ENCODE data around the gene CRTAP. TPM values are rescaled to one million over a fixed set of nuclear protein-coding genes. Genes with fewer than 3 reads are reported as not detected.

CRTAP gene
- total RNA-seq, 1 donor from 2014 or later, result 127 TPM

DNA sequence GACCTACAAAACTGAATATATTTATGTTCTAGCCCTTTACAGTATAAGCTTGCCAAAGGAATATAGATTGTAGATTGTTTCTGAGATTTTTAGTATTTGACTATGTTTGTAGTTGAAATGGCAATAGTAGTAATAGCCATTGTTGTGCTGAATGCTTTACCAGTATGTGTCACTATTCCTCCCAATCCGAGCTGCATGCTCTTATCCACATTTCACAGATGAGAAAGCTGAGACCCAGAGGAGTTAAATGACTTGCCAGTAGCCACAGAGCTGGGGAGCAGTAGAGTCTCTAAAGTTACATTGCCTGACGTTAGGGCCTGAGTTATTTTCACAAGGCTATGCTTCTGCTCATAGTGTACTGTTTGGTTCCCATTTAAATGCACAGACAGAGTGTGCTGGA, 13.6 kb upstream of the CRTAP start:
- peaks cover 13% of the 10 kb centered on the region for H3K4me1 Mint-ChIP-seq
- Histone ChIP-seq H3K4me1 (peaks cover 10% of the 10 kb centered on the region), H3K27ac (no peak overlapping the region), H3K79me2 (ENCODE audit: low read depth) (peaks cover 13% of the 10 kb centered on the region), H2AFZ (replicated peaks) (no peak overlapping the region), H3K36me3 (no peaks in the 10 kb centered on the region), H3K9me3 (ENCODE audit: low read depth) (no peaks in the 10 kb centered on the region), H4K20me1 (ENCODE audit: low read depth) (peaks cover 3% of the 10 kb centered on the region), H3K27me3 (no peaks in the 10 kb centered on the region), H3K4me2 (no peak overlapping the region), H3K4me3 (no peak overlapping the region), H3K9ac (no peak overlapping the region), H3F3A (ENCODE audit: low read depth) (peaks cover 7% of the 10 kb centered on the region)
- peaks cover 11% of the 10 kb centered on the region for H3K27me3 Mint-ChIP-seq (ENCODE audit: insufficient read depth, low read depth)
- H3K4me3 Mint-ChIP-seq, result no peak overlapping the region
- H3K9me3 Mint-ChIP-seq, result no peaks in the 10 kb centered on the region
- peaks cover 2% of the 10 kb centered on the region for H3K36me3 Mint-ChIP-seq
- H3K27ac Mint-ChIP-seq, result no peak overlapping the region
- no peak for DNase-seq (ENCODE audit: low spot score)
- TF ChIP-seq EZH2 (IDR thresholded peaks at IDR 0.05) (no peak), EZH2phosphoT487 (IDR thresholded peaks at IDR 0.05) (no peak)
- TF ChIP-seq, protein P1, sequence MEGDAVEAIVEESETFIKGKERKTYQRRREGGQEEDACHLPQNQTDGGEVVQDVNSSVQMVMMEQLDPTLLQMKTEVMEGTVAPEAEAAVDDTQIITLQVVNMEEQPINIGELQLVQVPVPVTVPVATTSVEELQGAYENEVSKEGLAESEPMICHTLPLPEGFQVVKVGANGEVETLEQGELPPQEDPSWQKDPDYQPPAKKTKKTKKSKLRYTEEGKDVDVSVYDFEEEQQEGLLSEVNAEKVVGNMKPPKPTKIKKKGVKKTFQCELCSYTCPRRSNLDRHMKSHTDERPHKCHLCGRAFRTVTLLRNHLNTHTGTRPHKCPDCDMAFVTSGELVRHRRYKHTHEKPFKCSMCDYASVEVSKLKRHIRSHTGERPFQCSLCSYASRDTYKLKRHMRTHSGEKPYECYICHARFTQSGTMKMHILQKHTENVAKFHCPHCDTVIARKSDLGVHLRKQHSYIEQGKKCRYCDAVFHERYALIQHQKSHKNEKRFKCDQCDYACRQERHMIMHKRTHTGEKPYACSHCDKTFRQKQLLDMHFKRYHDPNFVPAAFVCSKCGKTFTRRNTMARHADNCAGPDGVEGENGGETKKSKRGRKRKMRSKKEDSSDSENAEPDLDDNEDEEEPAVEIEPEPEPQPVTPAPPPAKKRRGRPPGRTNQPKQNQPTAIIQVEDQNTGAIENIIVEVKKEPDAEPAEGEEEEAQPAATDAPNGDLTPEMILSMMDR (IDR thresholded peaks at IDR 0.05), result no peak

DNA sequence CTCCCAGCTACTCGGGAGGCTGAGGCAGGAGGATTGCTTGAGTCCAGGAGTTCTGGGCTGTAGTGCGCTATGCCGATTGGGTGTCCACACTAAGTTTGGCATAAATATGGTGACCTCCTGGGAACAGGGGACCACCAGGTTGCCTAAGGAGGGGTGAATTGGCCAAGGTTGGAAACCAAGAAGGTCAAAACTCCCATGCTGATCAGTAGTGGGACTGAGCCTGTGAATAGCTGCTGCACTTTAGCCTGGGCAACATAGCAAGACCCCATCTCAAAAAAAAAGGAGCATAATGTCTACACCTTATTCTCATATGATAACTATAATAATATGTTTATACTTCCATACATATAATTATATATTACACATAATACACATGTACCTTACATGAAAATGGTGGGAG, 10.8 kb upstream of the CRTAP start:
- no peak overlapping the region for H3K4me3 ChIP-seq
- no peaks in the 10 kb centered on the region for H3F3A ChIP-seq (ENCODE audit: low read depth)
- peaks cover 11% of the 10 kb centered on the region for H3K27me3 Mint-ChIP-seq (ENCODE audit: insufficient read depth, low read depth)
- no peaks in the 10 kb centered on the region for H3K9me3 Mint-ChIP-seq
- H3K27me3 ChIP-seq, result no peaks in the 10 kb centered on the region
- H3K9me3 ChIP-seq (ENCODE audit: low read depth), result no peaks in the 10 kb centered on the region
- H3K36me3 Mint-ChIP-seq, result no peaks in the 10 kb centered on the region
- no peak overlapping the region for H2AFZ ChIP-seq (replicated peaks)
- H3K4me1 ChIP-seq, result no peaks in the 10 kb centered on the region
- H4K20me1 ChIP-seq (ENCODE audit: low read depth), result no peaks in the 10 kb centered on the region
- no peaks in the 10 kb centered on the region for H3K36me3 ChIP-seq
- H3K27ac ChIP-seq, result no peak overlapping the region
- no peak overlapping the region for H3K27ac Mint-ChIP-seq
- TF ChIP-seq EZH2 (IDR thresholded peaks at IDR 0.05) (no peak), EZH2phosphoT487 (IDR thresholded peaks at IDR 0.05) (no peak)
- TF ChIP-seq, protein P1 (IDR thresholded peaks at IDR 0.05), result no peak
- H3K4me2 ChIP-seq, result no peak overlapping the region
- H3K79me2 ChIP-seq (ENCODE audit: low read depth), result no peaks in the 10 kb centered on the region
- no peak overlapping the region for H3K4me3 Mint-ChIP-seq
- H3K4me1 Mint-ChIP-seq, result no peaks in the 10 kb centered on the region
- DNase-seq (ENCODE audit: low spot score), result no peak
- H3K9ac ChIP-seq, result no peak overlapping the region

DNA sequence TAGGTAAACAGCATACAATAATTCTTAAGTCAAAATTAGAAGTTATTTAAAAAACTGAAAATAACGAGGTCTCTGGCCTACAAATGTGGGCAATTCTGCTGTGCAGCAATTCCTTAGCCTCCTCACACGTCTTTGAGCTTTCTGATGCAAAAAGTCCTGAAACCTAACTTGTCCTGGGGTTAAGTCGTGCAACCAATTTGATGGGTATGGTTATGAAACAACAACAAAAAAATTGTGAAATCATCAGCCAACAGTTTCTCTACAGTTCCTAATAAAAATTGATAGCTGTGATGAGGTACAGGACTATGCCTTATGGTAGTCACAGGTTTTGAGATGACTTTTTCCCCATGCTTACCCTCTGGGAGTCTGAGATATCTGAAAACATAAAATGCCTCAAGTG, 10.3 kb upstream of the CRTAP start:
- Histone ChIP-seq H3K4me2 (no peak overlapping the region), H3K9me3 (ENCODE audit: low read depth) (no peaks in the 10 kb centered on the region), H3K27ac (no peak overlapping the region), H3K27me3 (no peaks in the 10 kb centered on the region), H3K79me2 (ENCODE audit: low read depth) (no peaks in the 10 kb centered on the region), H3K9ac (no peak overlapping the region), H4K20me1 (ENCODE audit: low read depth) (no peaks in the 10 kb centered on the region), H2AFZ (replicated peaks) (no peak overlapping the region), H3F3A (ENCODE audit: low read depth) (no peaks in the 10 kb centered on the region), H3K36me3 (no peaks in the 10 kb centered on the region), H3K4me3 (no peak overlapping the region), H3K4me1 (no peaks in the 10 kb centered on the region)
- peaks cover 11% of the 10 kb centered on the region for H3K27me3 Mint-ChIP-seq (ENCODE audit: insufficient read depth, low read depth)
- H3K9me3 Mint-ChIP-seq, result no peaks in the 10 kb centered on the region
- H3K4me3 Mint-ChIP-seq, result no peak overlapping the region
- no peak for TF ChIP-seq EZH2phosphoT487 (IDR thresholded peaks at IDR 0.05)
- no peaks in the 10 kb centered on the region for H3K4me1 Mint-ChIP-seq
- no peaks in the 10 kb centered on the region for H3K36me3 Mint-ChIP-seq
- DNase-seq (ENCODE audit: low spot score), result no peak
- no peak overlapping the region for H3K27ac Mint-ChIP-seq

DNA sequence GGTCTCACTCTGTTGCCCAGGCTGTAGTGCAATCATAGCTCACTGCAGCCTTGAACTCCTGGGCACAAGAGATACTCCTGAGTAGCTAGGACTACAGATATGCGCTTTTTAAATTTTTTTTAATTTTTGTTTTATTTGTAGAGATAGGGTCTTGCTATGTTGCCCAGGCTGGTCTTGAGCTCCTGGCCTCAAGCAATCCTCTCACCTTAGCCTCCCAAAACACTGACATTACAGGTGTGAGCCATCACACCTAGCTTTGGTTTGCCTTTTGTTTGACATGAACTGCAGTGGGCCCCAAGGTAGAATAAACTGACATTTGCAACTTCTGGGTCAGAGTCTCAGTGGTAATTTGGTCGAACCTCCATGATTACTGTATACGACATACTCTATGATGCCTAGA, 9.0 kb upstream of the CRTAP start:
- no peak for TF ChIP-seq EZH2phosphoT487 (IDR thresholded peaks at IDR 0.05)
- TF ChIP-seq, protein P1 (IDR thresholded peaks at IDR 0.05), result no peak
- H3K9me3 ChIP-seq (ENCODE audit: low read depth), result no peaks in the 10 kb centered on the region
- Mint-ChIP-seq H3K27me3 (ENCODE audit: insufficient read depth, low read depth) (peaks cover 11% of the 10 kb centered on the region), H3K36me3 (no peaks in the 10 kb centered on the region), H3K9me3 (no peaks in the 10 kb centered on the region), H3K4me1 (no peaks in the 10 kb centered on the region), H3K4me3 (no peak overlapping the region), H3K27ac (no peak overlapping the region)
- H3K4me1 ChIP-seq, result no peaks in the 10 kb centered on the region
- no peak overlapping the region for H3K4me2 ChIP-seq
- H3K27ac ChIP-seq, result no peak overlapping the region
- no peaks in the 10 kb centered on the region for H3K36me3 ChIP-seq
- H2AFZ ChIP-seq (replicated peaks), result no peak overlapping the region
- no peaks in the 10 kb centered on the region for H3K27me3 ChIP-seq
- DNase-seq (ENCODE audit: low spot score), result no peak
- H4K20me1 ChIP-seq (ENCODE audit: low read depth), result no peaks in the 10 kb centered on the region
- H3K4me3 ChIP-seq, result no peak overlapping the region
- H3F3A ChIP-seq (ENCODE audit: low read depth), result no peaks in the 10 kb centered on the region
- no peaks in the 10 kb centered on the region for H3K79me2 ChIP-seq (ENCODE audit: low read depth)
- no peak overlapping the region for H3K9ac ChIP-seq

All from neural progenitor cell (in vitro differentiated cells).